HG02943 (cell line): ENCODE measurements around the gene WBP2.
A peak's percentile ranks its signal among the peaks of the same experiment; 100 is the strongest.
"Not testable (repeated sequence)": the region's sequence is repeated elsewhere in the genome, so short reads cannot be mapped to it uniquely, and the experiment has no call there.

Experiments
- ATAC-seq: cut with Tn5 transposase; IDR thresholded peaks from one replicate; pipeline ENCODE4 v1.9.1; 2021; ENCODE audit warnings: mild to moderate bottlenecking, low read depth, moderate library complexity; ENCODE audit not compliant: unreplicated experiment

Gene WBP2

DNA sequence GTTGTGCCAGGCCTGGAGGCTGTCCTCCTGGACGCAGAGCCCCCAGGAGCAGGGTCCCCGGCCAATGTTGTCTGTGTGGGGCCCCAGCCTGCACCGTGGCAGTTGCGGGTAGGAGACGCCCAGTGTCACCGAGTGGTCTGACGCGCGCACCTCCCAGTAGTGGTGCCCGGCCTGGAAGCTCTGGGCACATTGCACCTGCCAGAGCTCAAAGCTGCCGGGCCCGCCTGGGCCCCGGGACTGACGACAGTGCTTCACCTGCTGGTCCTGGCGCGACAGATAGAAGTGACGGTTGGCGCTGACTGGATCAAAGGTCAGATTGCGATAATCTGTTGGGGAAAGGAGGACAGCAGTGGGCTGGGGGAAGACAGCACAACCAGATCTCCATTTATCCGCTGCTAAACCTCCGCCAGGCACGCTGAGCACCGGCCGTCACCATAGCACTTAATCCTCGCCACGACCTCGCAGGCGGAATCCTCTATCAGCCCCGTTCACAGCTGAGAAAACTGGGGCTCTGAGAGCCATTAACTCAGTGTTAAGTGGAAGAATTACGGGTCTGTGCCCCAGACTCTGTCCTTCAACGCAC, 36.0 kb upstream of the WBP2 start:
- ATAC-seq = no peak

DNA sequence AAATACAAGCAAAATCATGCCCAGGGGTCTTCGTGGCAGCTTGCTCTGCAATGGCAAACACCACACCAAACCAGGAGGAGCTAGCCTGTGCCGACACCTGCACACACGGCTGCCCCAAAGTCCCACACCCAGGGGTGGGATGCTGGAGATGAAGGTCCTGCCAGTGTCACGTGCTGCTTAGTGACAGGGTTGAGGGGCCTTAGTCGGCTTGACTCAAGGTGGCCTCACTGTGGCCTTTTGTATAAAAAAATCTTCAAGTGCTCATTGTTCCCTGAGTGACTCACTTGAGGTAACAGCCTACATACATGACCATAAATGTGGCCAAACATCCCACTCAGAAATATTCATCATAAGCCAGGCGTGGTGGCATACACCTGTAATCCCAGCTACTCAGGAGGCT, 34.3 kb upstream of the WBP2 start:
- no peak for ATAC-seq

DNA sequence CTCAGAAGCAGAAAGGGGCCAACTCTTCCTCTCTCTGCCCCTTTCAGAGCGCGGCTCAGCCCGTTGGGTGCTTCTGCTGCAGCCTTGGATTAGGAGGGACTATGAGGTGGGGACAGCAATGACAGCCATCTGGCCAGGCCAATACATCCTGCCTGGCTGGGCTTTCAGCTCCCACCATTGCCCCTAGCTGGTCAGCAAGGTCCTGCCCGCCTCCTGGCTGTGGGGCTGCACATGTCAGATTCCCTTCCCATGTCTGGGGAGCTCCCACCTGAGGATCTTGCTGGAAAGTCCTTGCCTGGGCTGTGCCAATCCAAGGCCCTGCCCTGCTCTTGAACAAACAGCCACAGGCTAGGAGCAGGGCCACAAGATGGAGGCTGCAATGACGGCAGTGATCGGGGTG, 33.3 kb upstream of the WBP2 start:
- ATAC-seq = no peak

DNA sequence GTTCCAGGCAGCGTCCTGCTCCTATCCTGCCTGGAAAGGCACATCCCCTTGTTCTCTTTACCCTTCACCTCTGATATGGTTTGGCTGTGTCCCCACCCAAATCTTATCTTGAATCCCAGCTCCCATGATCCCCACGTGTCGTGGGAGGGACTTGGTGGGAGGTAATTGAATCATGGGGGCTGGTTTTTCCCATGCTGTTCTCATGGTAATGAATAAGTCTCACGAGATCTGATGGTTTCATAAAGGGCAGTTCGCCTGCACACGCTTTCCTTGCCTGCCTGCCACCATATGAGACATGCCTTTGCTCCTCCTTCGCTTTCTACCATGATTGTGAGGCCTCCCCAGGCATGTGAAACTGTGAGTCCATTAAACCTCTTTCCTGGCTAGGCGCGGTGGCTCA, 30.7 kb upstream of the WBP2 start:
- not testable (repeated sequence) for ATAC-seq

DNA sequence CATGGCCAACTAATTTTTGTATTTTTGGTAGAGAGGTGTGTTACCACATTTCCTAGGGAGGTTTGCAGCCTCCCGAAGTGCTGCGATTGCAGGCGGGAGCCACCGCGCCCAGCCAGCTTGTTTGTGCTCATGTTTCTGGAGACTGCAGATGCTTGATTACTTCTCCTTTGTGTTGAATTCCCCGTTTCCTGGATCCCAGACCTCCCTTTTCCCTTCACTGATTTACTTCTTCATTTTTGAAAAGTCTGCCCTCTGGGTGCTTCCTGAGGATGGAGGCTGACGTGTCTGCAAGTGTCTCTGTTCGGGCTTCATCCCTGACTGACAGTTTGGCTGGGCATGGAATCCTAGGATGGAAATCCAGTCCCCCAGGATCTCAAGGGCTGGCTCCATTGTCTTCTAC, 30.3 kb upstream of the WBP2 start:
- ATAC-seq = no peak

DNA sequence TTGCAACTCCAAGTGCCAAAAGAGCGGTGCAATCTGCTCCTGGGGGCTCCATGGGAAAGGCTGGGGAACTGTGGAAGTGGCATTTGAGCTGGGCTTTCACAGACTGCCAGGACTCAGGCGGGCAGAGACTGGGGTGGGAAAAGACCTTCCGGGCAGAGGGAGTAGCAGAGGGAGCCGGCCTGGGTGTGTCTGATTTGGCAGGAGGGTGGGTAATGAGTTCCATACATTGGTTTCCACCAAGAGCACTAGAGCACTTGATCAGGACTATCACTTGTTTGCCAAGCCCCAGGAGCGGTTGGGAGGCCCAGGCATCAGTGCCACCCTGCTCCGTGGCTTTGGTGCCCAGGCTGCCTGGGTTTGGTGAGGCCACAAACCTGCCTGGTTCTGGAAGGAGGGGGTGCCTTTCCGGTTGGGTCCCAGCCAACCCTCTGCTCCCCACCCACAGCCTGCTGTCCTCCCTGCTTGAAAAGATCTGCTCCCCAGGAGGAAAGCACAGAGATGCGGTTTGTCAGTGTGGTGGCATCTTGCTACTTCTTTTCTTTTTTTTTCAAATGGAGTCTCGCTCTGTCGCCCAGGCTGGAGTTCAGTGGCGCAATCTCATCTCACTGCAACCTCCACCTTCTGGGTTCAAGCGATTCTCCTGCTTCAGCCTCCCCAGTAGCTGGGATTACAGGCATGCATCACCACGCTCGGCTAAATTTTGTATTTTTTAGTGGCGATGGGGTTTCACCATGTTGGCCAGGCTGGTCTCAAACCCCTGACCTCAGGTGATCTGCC, 26.7 kb upstream of the WBP2 start:
- ATAC-seq = no peak

DNA sequence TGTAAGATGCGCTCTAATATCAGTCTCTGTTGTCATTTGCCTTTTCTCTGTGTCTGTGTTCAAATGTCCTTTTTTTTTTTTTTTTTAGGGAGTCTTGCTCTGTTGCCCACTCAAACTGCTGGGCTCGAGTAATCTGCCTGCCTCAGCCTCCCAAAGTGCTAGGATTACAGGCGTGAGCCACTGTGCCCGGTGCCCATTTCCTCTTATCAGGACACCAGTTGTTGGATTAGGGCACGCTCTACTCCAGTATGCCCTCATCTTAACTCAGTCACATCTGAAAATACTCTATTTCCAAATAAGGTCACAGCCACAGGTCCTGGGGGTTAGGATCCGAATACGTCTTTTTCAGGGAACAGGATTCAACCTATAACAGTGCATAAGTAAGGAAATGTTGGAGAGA, 25.1 kb upstream of the WBP2 start:
- ATAC-seq = no peak

DNA sequence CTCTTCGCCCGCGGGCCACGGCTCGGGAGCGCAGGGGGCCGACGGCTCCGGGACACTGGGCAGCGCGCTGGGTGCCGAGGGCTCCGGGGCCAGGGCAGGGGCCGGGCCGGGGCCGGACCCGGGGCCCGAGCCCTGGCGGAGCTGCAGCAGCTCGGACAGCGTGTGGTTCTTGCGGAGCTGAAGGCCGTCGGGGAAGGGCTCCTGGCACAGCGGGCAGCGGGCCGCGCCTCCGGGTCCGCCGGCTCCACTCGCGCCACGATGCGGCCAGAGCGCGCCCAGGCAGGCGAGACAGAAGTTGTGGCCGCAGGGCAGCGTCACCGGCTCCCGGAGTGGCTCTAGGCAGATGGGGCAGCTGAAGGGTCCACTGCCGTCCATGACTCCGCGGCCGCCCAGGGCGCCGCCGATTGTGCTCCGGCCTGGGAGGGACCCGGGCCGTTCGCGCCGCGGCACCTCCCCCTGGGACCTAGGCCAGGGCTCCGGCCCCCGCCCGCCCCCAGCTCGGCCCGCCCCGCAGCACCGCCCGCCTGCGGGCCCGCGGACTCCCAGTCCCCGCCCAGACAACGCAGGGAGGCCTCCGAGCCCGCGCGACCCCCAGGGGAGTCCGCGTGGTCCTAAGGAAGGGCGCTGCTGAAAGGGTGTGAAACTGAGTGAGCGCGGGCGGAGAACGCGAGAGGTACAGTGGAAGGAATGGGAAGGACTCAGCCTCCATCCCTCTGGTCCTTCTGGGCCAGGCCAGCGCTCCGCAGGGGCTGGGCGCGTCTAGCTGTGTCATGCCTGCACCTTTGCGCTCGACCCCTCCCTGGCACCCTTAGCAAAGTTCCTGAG, 23.3 kb upstream of the WBP2 start, which contains the start of gene TRIM47:
Gene TRIM47, minus strand, starts transcription at position 408 of the 825 bp plus-strand sequence. Its CDS starts 33 bp downstream, at position 375.
- no peak for ATAC-seq

DNA sequence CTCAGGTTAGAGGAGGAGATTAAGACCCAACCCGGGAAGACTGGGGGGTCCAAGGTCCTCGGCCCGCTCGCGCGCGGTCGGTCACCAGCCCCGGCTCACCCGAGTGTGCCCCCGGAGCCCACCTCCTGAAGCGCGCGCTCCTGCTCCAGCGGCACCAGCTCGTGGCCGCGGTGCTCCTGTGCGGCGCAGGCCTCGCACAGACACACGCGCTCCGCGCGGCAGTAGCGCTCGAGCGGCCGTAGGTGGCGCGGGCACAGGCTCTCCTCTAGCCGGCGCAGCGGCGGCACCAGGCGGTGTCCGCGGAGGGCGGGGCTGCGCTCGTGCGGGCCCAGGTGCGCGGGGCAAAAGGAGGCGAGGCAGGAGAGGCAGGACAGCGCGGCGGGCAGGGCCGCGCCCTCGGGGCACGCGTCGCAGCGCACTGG, 22.6 kb upstream of the WBP2 start:
- peak; percentile 56 for ATAC-seq

DNA sequence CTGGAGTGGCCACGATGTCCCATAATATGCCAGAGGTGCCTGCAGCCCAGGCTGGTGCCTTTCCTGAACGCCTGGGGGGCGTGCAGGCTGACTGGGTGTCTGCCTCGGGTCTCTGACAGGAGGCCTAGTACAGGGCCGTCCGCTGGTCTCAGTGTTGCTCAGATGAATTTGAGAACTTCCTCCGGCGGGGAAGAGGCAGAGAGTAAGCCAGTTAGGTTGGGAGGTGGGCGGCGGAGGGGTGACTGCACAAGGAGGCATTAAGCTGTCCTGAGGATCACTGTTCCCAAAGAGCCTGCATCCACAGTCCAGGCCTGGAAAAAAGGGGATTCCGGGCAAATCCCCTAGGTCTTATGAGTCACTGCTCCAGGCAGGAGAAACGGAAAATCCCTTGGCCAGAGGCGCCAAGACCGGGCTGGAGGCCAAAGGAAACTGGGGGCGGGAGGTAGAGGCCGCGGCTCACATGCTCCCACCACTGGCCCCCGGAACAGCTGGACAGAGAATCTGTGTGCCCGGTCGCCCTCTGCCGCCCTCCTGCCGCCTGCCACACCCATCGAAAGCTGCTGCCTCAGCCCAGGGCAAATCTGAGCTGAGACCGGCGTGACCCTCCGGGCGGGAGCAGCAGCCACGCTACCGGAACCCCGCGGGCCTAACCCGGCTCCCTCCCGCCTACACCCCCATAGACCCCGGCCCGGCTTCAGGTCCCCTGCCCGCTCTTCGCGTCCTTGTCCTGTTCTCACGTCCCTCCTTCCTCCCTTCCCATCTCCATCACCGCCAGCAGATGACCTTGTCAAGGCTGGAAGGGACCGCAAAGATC, 22.0 kb upstream of the WBP2 start:
- ATAC-seq = no peak

DNA sequence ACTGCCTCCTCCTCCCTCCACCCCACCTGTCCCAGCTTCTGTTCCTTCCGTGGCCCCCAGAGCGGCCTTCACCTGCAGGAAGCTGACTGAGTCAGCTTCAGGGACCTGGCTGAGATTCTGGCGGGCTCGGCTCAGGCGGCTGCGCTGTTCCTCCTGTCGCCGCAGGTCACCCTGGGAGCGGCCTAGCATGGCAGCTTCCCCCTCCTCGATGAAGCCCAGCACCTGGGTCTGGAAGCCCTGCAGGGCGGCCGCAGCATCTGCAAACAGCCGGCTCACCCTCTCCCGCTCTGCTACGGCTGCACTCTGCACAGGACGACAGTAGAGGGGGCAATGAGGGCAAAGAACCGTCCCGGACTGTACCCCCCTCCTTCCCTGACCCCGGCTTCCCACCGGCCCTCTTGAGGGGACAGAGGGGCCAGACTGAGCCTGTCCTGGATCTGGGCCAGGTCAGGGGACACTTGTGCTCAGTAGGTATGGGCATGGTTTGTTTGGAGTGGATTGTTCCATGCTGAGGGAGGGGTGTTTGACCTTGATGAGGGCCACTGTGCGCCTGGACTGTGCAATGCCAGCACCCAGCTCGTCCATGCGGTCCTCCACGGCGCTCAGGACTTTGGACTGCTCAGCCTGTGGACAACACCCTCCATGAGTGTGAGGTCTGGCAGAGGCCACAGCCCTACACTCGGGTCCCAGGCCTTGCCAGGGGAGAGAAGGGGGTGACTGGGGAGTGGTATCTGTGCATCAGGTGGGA, 21.2 kb upstream of the WBP2 start:
- ATAC-seq = no peak

DNA sequence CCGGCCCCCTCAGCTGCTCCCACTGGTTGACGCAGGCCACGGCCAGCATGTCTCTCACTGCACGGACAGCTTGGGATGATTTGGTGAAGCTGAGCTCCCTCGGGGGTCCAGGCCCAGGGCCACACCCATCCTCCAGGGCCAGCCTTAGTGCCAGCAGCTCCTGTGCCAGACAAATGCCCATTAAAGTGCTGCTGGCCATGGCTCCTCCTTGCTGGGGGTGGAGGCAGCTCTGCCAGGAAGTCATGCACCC, 20.7 kb upstream of the WBP2 start:
- ATAC-seq = no peak

DNA sequence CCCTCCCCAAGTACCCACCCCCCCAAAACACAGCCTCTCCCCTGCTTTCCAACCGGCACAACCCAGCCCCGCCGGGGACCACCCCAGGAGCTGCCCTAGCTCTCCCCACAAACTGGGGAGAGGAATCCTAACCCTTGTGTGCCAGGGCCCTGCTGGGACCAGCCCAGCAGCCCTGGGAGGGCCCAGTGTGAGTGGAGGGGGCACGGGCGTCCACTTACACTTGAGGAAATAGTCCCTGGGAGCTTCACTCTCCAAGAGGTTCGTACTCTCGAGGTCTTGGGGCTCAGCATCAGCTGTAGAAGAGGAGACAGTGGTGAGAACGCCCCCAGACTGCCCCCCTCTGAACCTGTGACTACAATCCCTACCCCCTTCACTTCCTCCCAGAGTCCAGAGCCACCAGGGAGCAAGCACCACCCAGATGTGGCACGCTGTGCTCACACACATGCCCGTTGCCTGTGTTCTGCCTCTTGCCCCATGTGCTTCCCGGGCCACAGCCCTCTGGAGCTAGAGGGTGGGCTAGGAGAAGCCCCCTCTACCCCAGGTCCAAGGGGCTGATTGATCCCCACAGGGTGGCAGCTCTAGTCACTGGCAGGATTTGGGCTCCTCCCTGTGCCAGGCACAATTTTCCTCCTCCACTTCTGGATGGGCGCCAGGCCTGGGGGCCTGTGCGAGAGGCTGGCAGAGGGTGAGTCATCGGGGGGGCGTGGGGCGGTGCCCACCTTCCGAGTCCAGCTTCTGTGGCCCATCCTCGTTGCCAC, 20.2 kb upstream of the WBP2 start:
- ATAC-seq = no peak

DNA sequence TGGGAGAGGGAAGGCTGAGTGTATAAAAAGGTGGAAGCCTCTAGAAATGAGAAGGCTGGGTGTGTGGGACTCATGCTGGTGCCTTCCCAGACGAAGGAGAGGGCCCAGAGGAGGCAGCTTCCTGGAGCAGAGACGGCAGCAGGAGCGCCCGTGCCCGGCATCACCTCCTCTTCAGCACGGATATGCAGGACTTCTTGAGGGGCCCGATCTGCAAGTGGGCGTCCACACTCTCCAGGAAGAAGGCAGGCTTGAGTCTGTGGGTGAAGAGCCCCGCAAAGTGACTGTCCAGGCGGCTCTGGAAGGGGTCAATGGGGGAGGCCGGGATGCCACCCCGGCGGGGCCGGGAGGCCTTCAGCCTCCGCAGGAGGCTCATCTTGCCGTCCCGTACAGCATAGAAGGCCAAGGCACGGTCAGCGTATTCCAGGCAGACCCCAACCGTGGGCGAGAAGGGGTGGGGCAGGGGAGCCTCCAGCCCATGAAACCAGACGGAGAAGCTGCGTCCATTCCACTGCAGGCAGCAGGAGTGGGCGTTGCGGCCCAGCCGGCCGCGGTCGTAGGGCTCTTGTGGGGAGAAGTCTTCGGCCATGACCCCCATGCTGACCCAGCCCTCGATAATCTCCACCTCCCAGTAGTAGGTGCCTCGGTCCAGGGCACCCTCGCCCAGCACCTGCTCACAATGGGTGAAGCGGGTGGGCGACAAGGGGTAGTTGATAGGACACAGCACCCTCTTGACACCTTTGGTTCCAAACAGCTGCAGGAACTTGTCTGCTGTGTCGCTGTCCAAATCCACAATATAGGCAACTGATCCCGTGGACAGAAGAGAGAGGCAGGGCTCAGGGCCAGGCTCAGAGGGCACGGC, 19.4 kb upstream of the WBP2 start:
- no peak for ATAC-seq

DNA sequence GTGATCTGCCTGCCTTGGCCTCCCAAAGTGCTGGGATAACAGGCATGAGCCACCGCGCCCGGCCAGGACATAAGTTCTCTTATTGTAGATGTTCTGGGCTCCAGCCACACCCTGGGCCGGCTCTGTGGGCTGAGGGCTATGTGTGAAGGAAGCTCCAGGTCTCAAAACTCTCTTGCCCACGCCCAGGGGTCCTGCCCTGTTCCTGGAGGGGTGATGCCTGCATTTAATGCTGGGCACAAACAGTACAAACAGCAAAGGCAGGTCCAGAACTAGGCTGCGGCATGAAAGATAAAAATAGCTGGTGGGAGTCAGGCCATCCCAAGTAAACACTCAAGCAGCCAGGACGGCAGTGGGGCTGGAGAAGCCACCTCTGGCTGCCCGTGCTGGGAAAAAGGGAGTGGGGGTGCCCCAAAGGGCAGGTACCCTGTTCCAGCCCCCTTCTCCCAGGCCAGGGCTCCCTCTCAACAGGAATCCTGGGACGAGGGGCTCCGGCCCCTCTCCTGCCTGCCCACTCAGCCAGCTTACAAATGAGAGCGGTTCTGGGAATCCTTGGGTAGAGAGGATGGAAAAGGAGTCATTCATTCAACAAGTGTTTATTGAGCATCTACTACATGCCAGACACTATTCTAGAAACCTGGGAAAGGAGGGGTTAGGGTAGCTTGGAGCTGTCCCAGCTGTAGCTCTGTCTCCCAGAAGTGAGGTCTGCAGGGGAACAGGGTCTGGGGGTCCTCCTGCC, 18.6 kb upstream of the WBP2 start:
- no peak for ATAC-seq

DNA sequence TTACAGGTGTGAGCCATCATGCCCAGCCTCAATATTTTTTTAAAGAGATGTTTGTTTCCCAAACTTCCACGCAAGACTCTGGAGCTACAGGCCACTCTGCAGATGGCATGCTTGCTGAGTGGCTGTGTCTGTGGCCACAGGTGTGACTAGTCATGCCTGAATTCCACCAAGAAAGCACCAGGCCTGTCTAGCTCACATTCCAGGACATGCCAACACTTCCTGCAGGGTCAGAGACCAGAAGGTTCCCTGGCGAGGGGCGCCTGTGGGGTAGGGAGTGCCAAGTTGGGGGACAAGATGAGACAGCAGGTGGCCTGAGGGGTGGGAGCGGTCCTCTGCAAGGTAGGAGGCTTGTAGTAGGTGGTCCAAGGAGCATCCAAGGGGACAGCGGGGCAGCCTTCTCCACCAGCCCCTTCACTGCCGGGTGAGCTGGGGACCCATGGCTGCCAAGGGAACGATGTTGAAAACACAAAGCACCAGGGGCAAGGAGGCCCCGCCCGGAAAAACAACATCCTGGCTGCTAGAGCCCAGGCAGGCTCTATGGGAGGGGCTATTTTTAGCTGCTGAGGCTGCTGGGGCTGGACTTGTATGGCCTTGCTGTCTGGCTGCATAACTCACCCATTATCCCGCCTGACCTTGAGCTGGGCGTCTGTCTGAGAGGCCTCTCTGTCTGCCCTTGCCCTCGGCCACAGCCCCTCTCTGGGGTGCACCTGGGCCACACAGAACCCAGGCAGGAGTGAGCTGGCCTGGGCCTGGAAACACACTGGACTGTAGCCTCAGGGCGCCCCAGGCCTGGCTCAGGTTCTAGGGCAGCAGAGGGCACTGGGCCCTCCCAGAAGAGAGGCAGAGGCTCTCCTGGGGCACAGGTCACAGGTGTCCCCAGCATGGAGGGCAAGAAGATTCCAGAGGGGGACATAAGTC, 17.6 kb upstream of the WBP2 start:
- no peak for ATAC-seq

DNA sequence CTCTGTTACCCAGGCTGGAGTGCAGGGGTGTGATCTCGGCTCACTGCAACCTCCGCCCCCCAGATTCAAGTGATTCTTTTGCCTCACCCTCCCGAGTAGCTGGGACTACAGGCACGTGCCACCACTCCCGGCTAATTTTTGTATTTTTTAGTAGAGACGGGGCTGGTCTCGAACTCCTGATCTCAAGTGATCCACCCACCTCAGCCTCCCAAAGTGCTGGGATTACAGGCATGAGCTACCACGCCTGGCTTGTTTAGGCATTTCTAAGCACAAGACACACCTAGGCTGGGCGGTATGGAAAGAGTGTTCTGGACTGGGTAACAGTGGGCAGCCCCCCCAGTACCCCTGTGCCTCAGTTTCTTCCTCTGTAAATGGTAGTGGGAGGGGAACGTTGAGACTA, 15.1 kb upstream of the WBP2 start:
- not testable (repeated sequence) for ATAC-seq
